Activated CD8-positive, alpha-beta T cell treated with anti-CD3 and anti-CD28 coated beads for 36 hours (primary cell): Measurements from ENCODE around the gene LTBP3. TPM values are rescaled to one million over a fixed set of nuclear protein-coding genes. Genes with fewer than 3 reads are reported as not detected.
A peak's percentile ranks its signal among the peaks of the same experiment; 100 is the strongest.

Experiments
- ATAC-seq: fragments of 200-7000 bp; cut with Tn5 transposase; one replicate; pipeline ENCODE4 v1.10.0; 2021; ENCODE audit warnings: mild to moderate bottlenecking, moderate library complexity
- CTCF ChIA-PET: fragments of 350-600 bp; sonication (Branson Sonifier 250); formaldehyde crosslinking; loops from one replicate; lab custom pipeline; 2021; ENCODE audit warnings: antibody characterized with exemption; lab: Charles Lee
- POLR2A ChIA-PET: fragments of 350-600 bp; sonication (Branson Sonifier 250); formaldehyde crosslinking; loops from one replicate; lab custom pipeline; 2021; ENCODE audit warnings: antibody characterized with exemption; lab: Charles Lee
- DNase-seq: peaks from one replicate; pipeline ENCODE4 v3.0.0-alpha.2; 2020
- H3K27ac Mint-ChIP-seq: one replicate; pipeline ENCODE4 v1.8.0; 2021; ENCODE audit warnings: mild to moderate bottlenecking, mixed read lengths
- H3K27me3 Mint-ChIP-seq: one replicate; pipeline ENCODE4 v1.8.0; 2021; ENCODE audit warnings: mixed read lengths
- H3K36me3 Mint-ChIP-seq: one replicate; pipeline ENCODE4 v1.8.0; 2021; ENCODE audit warnings: low read depth, mixed read lengths
- H3K4me1 Mint-ChIP-seq: one replicate; pipeline ENCODE4 v1.8.0; 2021; ENCODE audit warnings: low read depth, mixed read lengths
- H3K4me3 Mint-ChIP-seq: one replicate; pipeline ENCODE4 v1.8.0; 2021; ENCODE audit warnings: mild to moderate bottlenecking, moderate library complexity, mixed read lengths
- H3K9me3 Mint-ChIP-seq: one replicate; pipeline ENCODE4 v1.8.0; 2021; ENCODE audit warnings: mixed read lengths
- intact Hi-C: fragments of 100-400 bp; cut with micrococcal nuclease; formaldehyde crosslinking; loops from one replicate; pipeline ENCODE4 v1.10.0; 2022
- total RNA-seq, 2 experiments: library from RNA; stranded (reverse); gene quantifications; one replicate each; pipeline ENCODE4 v1.2.3, GENCODE V29; 2021
- TF ChIP-seq, protein P1 (sequence below): fragments of 200-600 bp; IDR thresholded peaks from one replicate; pipeline ENCODE4 v1.8.0; 2022; ENCODE audit warnings: antibody characterized with exemption, mild to moderate bottlenecking

Gene LTBP3
- total RNA-seq, 2 experiments from 2014 or later = 55.4 to 56.0 TPM

DNA sequence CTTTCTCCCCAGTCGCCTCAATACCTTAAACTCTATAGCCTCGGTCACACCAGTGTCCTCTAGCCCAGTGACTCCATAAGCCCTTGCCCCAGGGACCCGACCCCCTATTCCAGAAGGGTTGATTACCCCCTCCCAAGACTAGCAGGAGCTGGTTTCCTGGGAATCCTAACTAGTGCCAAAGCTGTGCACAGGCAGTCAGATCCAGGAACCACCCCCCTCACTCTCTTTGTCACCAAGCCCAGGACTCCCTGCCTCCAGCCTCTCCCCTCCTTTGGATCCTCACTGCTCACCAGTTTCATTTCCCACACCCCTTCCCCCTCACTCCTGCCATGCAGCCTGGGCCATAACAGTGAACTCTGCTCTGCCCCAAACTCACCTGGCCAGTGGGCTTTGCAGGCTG lies 9.8 kb downstream of the LTBP3 start:
- H3K4me3 Mint-ChIP-seq = no peak overlapping the region
- TF ChIP-seq, protein P1, sequence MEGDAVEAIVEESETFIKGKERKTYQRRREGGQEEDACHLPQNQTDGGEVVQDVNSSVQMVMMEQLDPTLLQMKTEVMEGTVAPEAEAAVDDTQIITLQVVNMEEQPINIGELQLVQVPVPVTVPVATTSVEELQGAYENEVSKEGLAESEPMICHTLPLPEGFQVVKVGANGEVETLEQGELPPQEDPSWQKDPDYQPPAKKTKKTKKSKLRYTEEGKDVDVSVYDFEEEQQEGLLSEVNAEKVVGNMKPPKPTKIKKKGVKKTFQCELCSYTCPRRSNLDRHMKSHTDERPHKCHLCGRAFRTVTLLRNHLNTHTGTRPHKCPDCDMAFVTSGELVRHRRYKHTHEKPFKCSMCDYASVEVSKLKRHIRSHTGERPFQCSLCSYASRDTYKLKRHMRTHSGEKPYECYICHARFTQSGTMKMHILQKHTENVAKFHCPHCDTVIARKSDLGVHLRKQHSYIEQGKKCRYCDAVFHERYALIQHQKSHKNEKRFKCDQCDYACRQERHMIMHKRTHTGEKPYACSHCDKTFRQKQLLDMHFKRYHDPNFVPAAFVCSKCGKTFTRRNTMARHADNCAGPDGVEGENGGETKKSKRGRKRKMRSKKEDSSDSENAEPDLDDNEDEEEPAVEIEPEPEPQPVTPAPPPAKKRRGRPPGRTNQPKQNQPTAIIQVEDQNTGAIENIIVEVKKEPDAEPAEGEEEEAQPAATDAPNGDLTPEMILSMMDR = no peak
- peaks cover 28% of the 10 kb centered on the region for H3K36me3 Mint-ChIP-seq
- DNase-seq = no peak
- H3K9me3 Mint-ChIP-seq = no peaks in the 10 kb centered on the region
- peak overlapping the region; percentile 62 for H3K27ac Mint-ChIP-seq
- ATAC-seq = no peak
- intact Hi-C loops = no loop called here
- ChIA-PET CTCF (interaction anchor here (0.9 to 1.6 kb wide), 4 partner anchors 8 to 45 kb away, joined by 3 to 5 read pairs (median 3); no protein-coding TSS in a partner anchor), POLR2A (interaction anchor here (0.6 to 1.5 kb wide), 7 partner anchors 9 to 193 kb away, joined by 3 to 8 read pairs (median 3); no protein-coding TSS in a partner anchor)
- H3K4me1 Mint-ChIP-seq = peaks cover 62% of the 10 kb centered on the region
- no peaks in the 10 kb centered on the region for H3K27me3 Mint-ChIP-seq

- Mint-ChIP-seq H3K27ac (peak overlapping the region; percentile 62), H3K27me3 (no peaks in the 10 kb centered on the region), H3K4me3 (peak overlapping the region; percentile 71), H3K9me3 (no peaks in the 10 kb centered on the region), H3K36me3 (peaks cover 28% of the 10 kb centered on the region), H3K4me1 (peaks cover 56% of the 10 kb centered on the region)
- ATAC-seq = no peak
- ChIA-PET CTCF (interaction anchor here (1.0 to 1.6 kb wide), 5 partner anchors 11 to 46 kb away, joined by 3 to 12 read pairs (median 4); no protein-coding TSS in a partner anchor), POLR2A (interaction anchor here (0.5 to 1.5 kb wide), 12 partner anchors 9 to 131 kb away, joined by 3 to 8 read pairs (median 3); partner anchors contain the start of gene MALAT1)
- intact Hi-C loops = no loop called here
- DNase-seq = peak; percentile 62
- TF ChIP-seq, protein P1 = no peak
Measured at GRCh38 chr11:65547446-65548125, 10.6 kb downstream of the LTBP3 start.

DNA sequence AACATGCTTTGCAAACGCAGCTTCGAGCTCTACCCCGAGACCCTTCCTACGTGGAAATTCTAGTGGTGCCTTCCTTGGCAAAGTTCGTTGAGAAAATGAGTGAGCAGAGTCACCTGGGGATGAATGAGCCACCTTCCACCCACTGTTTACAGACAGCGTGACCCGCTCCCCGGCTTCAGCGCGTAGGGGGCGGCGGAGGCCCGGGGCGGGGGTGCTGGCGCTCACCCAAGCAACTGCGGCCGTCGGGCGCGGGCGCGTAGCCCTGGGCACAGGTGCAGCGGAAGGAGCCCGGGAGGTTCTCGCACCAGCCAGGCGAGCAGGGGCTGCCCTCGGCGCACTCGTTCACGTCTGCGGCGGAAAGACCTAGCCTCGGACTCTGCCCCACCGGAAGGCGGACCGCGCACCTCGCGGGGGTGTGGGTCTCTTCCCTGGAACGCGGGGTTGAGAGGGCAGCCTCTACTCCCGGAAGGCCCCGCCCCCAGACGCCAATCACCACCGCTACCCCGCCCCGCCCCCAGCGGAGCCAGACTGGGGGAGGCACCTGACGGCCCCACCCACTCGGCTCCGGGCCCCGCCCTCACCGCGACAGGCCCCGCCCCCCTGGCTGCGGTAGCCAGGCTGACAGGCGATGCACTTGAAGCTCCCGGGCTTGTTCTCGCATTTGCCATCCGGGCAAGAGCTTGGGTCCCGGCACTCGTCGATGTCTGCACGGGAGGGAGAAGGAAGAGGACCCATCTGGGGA lies 11.8 kb downstream of the LTBP3 start:
- H3K36me3 Mint-ChIP-seq = peaks cover 22% of the 10 kb centered on the region
- intact Hi-C loops = no loop called here
- ChIA-PET CTCF (interaction anchor here (0.6 to 1.8 kb wide), 8 partner anchors 12 to 342 kb away, joined by 3 to 12 read pairs (median 4); partner anchors contain the start of genes FIBP, NEAT1 and ZNRD2), POLR2A (interaction anchor here (0.7 to 1.6 kb wide), 14 partner anchors 9 to 129 kb away, joined by 3 to 10 read pairs (median 3); partner anchors contain the start of genes MALAT1, PCNX3 and ZNRD2)
- H3K27me3 Mint-ChIP-seq = no peaks in the 10 kb centered on the region
- H3K4me3 Mint-ChIP-seq = peak overlapping the region; percentile 71
- H3K9me3 Mint-ChIP-seq = no peaks in the 10 kb centered on the region
- peaks cover 52% of the 10 kb centered on the region for H3K4me1 Mint-ChIP-seq
- peak; percentile 98 for DNase-seq
- TF ChIP-seq, protein P1 = no peak
- peak overlapping the region; percentile 84 for H3K27ac Mint-ChIP-seq
- peak; percentile 90 for ATAC-seq

DNA sequence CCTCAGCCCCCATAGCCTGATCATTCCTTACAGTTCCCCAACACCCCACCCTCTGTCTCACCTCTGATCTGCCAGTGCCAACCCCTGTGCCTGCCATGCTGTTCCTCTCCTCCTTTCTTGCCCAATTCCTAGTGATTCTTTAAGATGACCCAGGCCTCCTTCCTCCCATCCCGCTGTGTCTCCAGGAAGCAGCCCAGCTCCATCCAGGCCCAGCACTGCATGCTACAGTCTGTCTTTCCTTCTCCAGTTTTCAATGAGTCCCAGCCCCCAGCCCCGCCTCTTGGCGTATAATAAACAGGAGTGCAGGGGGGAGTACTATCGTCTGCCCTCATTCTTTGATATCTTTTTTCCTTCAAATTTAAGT lies 12.3 kb downstream of the LTBP3 start:
- no peaks in the 10 kb centered on the region for H3K27me3 Mint-ChIP-seq
- no peaks in the 10 kb centered on the region for H3K9me3 Mint-ChIP-seq
- H3K36me3 Mint-ChIP-seq = peaks cover 22% of the 10 kb centered on the region
- TF ChIP-seq, protein P1 = no peak
- ChIA-PET CTCF (interaction anchor here (0.6 to 1.8 kb wide), 4 partner anchors 24 to 123 kb away, joined by 3 to 5 read pairs (median 3); partner anchors contain the start of genes NEAT1 and ZNRD2), POLR2A (interaction anchor here (0.9 to 1.6 kb wide), 4 partner anchors 9 to 128 kb away, joined by 3 to 10 read pairs (median 4); partner anchors contain the start of genes PCNX3 and ZNRD2)
- peaks cover 52% of the 10 kb centered on the region for H3K4me1 Mint-ChIP-seq
- peak overlapping the region; percentile 84 for H3K27ac Mint-ChIP-seq
- DNase-seq = peak; percentile 40
- intact Hi-C loops = no loop called here
- no peak for ATAC-seq
- H3K4me3 Mint-ChIP-seq = peak overlapping the region; percentile 71
